ENCODE measurements around the gene FAM98B. TPM values are rescaled to one million over a fixed set of nuclear protein-coding genes. Genes with fewer than 3 reads are reported as not detected.

The FAM98B gene
- total RNA-seq, 2 experiments from 2014 or later = 54.2 to 81.9 TPM

- DNase-seq (no peak), ATAC-seq (no peak)
- intact Hi-C loops (cut with DNase I, micrococcal nuclease) = loop anchor here in 1 of 2 experiments (5.0 kb wide), 1 partner anchor 33 kb away; no protein-coding TSS in a partner anchor
- Mint-ChIP-seq H3K36me3 (ENCODE audit: low read depth) (peaks cover 61% of the 10 kb centered on the region), H3K4me1 (peaks cover 81% of the 10 kb centered on the region), H3K27ac (peak overlapping the region; percentile 75), H3K27me3 (no peaks in the 10 kb centered on the region), H3K4me3 (no peak overlapping the region), H3K9me3 (ENCODE audit: low read depth) (no peaks in the 10 kb centered on the region)
- POLR2A ChIA-PET = no interaction called here
- CTCF ChIA-PET = interaction anchor here (0.6 to 1.6 kb wide), 9 partner anchors 11 to 183 kb away, joined by 3 to 7 read pairs (median 4); no protein-coding TSS in a partner anchor
Observed at GRCh38 chr15:38524156-38524555, 70.2 kb downstream of the FAM98B start.

DNA sequence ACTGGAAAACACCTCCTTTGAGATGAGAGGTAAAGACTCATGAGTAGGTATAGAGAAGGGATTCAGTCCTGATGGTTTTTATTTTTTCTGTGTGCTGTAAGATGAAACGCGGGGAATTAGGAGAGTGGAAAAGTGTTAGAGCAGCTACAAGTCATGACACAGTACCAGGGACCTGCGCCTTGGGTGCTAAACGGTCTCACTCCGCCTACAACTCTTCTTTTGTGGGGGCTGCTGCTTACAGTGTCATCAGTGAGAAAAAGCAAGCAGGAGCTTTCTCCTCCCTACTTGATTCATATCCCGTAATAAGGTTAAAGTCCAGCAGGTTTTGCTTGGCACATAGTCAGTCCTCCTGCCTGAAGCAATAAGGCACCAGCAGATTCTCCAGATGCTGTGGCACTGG, 71.6 kb downstream of the FAM98B start:
- ChIA-PET POLR2A (no interaction called here), CTCF (interaction anchor here (1.4 to 1.6 kb wide), 2 partner anchors 85 to 165 kb away, joined by 3 to 7 read pairs; no protein-coding TSS in a partner anchor)
- no peak overlapping the region for H3K4me3 Mint-ChIP-seq
- intact Hi-C loops (cut with DNase I, micrococcal nuclease) = no loop called here
- DNase-seq (no peak), ATAC-seq (no peak)
- peaks cover 83% of the 10 kb centered on the region for H3K4me1 Mint-ChIP-seq
- H3K27ac Mint-ChIP-seq = peak overlapping the region; percentile 64
- no peaks in the 10 kb centered on the region for H3K27me3 Mint-ChIP-seq
- H3K9me3 Mint-ChIP-seq (ENCODE audit: low read depth) = no peaks in the 10 kb centered on the region
- peaks cover 63% of the 10 kb centered on the region for H3K36me3 Mint-ChIP-seq (ENCODE audit: low read depth)

DNA sequence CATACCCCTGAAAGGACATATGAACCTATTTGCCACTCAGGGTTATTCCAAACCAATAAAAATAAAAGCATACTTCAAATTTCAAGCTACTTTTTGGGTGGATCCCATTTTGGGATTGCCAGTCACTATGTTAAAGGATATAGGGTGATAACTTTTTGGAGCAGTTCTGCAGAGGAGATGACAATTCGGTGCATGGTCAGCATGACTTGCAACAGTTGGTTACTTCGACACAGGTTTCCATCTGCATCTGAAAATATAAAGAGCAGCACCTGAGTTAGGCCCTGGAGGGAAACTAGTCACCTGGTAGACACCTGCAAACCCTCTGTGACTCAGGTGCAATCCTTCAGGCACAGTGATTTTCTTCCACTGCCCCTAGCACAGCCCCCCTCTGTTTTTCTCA, 72.2 kb downstream of the FAM98B start:
- no peak overlapping the region for H3K4me3 Mint-ChIP-seq
- ATAC-seq (no peak), DNase-seq (no peak)
- intact Hi-C loops (cut with DNase I, micrococcal nuclease) = no loop called here
- H3K4me1 Mint-ChIP-seq = peaks cover 89% of the 10 kb centered on the region
- peaks cover 69% of the 10 kb centered on the region for H3K36me3 Mint-ChIP-seq (ENCODE audit: low read depth)
- H3K9me3 Mint-ChIP-seq (ENCODE audit: low read depth) = no peaks in the 10 kb centered on the region
- CTCF ChIA-PET = no interaction called here
- POLR2A ChIA-PET = no interaction called here
- no peaks in the 10 kb centered on the region for H3K27me3 Mint-ChIP-seq
- peak overlapping the region; percentile 53 for H3K27ac Mint-ChIP-seq

- CTCF ChIA-PET = interaction anchor here (0.6 to 2.8 kb wide), 6 partner anchors 10 to 1713 kb away, joined by 3 to 8 read pairs (median 4); no protein-coding TSS in a partner anchor
- intact Hi-C loops (cut with DNase I, micrococcal nuclease) = no loop called here
- ATAC-seq = no peak
- POLR2A ChIA-PET = no interaction called here
- Mint-ChIP-seq H3K27me3 (no peaks in the 10 kb centered on the region), H3K4me3 (no peak overlapping the region), H3K9me3 (ENCODE audit: low read depth) (no peaks in the 10 kb centered on the region), H3K36me3 (ENCODE audit: low read depth) (peaks cover 79% of the 10 kb centered on the region), H3K4me1 (peaks cover 93% of the 10 kb centered on the region), H3K27ac (peak overlapping the region; percentile 65)
- DNase-seq = no peak
Observed at GRCh38 chr15:38528294-38528693, 74.4 kb downstream of the FAM98B start.

GRCh38 chr15:38530113-38530512, 76.2 kb downstream of the FAM98B start:
- H3K9me3 Mint-ChIP-seq (ENCODE audit: low read depth) = no peaks in the 10 kb centered on the region
- no peaks in the 10 kb centered on the region for H3K27me3 Mint-ChIP-seq
- no peak overlapping the region for H3K4me3 Mint-ChIP-seq
- intact Hi-C loops (cut with DNase I, micrococcal nuclease) = loop anchor here (1.0 to 2.0 kb wide), 2 partner anchors 8 to 27 kb away; no protein-coding TSS in a partner anchor
- H3K4me1 Mint-ChIP-seq = peaks cover 98% of the 10 kb centered on the region
- peaks cover 83% of the 10 kb centered on the region for H3K36me3 Mint-ChIP-seq (ENCODE audit: low read depth)
- ChIA-PET POLR2A (interaction anchor here (0.7 to 1.4 kb wide), 2 partner anchors 34 to 81 kb away, joined by 3 to 4 read pairs; partner anchors contain the start of gene RASGRP1), CTCF (interaction anchor here (0.5 to 6.8 kb wide), 7 partner anchors 9 to 1327 kb away, joined by 3 to 40 read pairs (median 4); no protein-coding TSS in a partner anchor)
- ATAC-seq (peak; percentile 96), DNase-seq (peak; percentile 69)
- H3K27ac Mint-ChIP-seq = peak overlapping the region; percentile 82

DNA sequence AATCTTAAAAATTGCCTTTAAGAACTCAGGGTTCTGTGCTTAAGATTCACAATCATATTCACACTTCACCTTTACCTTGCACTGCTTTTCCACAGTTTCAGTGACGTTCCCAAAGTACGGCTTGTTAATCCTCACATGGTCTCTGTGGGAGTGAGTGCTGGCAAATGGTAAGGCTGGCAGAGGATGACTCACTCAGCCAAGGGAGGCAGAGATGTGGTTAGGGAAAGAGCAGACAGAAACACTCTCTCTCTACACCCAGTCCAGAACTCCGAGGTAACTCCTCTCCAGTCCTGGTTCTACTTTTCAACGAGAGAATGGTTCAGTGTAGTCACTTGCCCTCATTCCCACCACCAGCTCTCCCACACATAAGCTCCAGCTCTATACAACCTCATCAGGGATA, 77.6 kb downstream of the FAM98B start:
- Mint-ChIP-seq H3K9me3 (ENCODE audit: low read depth) (peaks cover 2% of the 10 kb centered on the region), H3K27me3 (no peaks in the 10 kb centered on the region), H3K4me1 (peaks cover 98% of the 10 kb centered on the region), H3K36me3 (ENCODE audit: low read depth) (peaks cover 86% of the 10 kb centered on the region), H3K4me3 (no peak overlapping the region), H3K27ac (peak overlapping the region; percentile 82)
- POLR2A ChIA-PET = interaction anchor here (1.4 kb wide), 1 partner anchor 33 kb away, joined by 3 read pairs; the partner anchor contains the start of gene RASGRP1
- ATAC-seq = no peak
- CTCF ChIA-PET = interaction anchor here (0.8 to 6.8 kb wide), 8 partner anchors 10 to 168 kb away, joined by 3 to 40 read pairs (median 4); no protein-coding TSS in a partner anchor
- DNase-seq = no peak
- intact Hi-C loops (cut with DNase I, micrococcal nuclease) = loop anchor here in 1 of 2 experiments (2.0 kb wide), 1 partner anchor 25 kb away; no protein-coding TSS in a partner anchor

DNA sequence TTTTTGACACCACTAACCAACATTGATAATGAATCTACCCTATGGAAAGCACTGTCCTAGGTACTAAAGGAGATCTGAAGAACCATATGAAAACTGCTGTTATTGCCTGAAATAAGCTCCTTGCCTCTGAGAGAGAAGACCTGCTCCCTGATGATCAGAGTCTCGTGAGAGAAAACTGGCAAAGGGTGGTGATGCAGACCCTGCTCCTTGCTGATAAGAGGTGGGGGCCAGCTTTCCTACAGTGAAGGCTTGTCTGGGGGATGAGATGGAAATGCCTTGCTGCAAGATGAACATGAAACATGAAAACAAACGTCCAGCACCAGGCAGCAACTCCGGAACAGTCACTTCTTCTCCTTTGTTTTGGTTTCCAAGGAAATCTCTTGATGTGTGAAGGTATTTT, 78.8 kb downstream of the FAM98B start:
- ATAC-seq (no peak), DNase-seq (no peak)
- intact Hi-C loops (cut with DNase I, micrococcal nuclease) = no loop called here
- no peak overlapping the region for H3K4me3 Mint-ChIP-seq
- peaks cover 2% of the 10 kb centered on the region for H3K9me3 Mint-ChIP-seq (ENCODE audit: low read depth)
- POLR2A ChIA-PET = interaction anchor here (0.9 kb wide), 1 partner anchor 77 kb away, joined by 3 read pairs; no protein-coding TSS in a partner anchor
- H3K36me3 Mint-ChIP-seq (ENCODE audit: low read depth) = peaks cover 85% of the 10 kb centered on the region
- CTCF ChIA-PET = interaction anchor here (0.6 to 6.8 kb wide), 7 partner anchors 9 to 157 kb away, joined by 3 to 40 read pairs (median 4); no protein-coding TSS in a partner anchor
- peaks cover 97% of the 10 kb centered on the region for H3K4me1 Mint-ChIP-seq
- H3K27me3 Mint-ChIP-seq = no peaks in the 10 kb centered on the region
- peak overlapping the region; percentile 66 for H3K27ac Mint-ChIP-seq

DNA sequence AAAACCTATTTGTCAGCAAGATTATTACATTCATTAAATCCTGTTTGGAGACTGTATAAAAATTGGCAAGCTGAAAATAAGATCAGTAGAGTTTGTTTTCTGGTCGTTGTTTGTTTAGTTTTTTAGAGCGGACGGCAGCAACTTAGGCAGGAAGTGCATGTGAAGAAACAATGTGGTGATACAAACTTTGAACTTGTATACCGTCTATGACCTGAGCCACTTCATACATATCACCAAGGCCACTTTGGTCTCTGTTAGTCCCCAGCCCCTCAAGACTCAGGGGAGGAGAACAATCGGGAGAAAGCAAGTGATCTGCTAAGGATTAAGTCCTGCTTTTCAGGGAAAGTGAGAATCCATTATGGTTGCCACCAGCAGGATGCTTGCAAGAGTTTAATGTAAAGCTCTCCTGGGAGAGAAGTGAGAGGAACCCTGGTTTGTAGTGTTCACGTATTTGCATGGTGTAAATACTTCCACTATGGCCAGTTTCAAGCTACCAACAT, 79.5 kb downstream of the FAM98B start:
- Mint-ChIP-seq H3K27me3 (no peaks in the 10 kb centered on the region), H3K9me3 (ENCODE audit: low read depth) (peaks cover 2% of the 10 kb centered on the region), H3K4me1 (peaks cover 98% of the 10 kb centered on the region), H3K27ac (peak overlapping the region; percentile 26), H3K36me3 (ENCODE audit: low read depth) (peaks cover 85% of the 10 kb centered on the region), H3K4me3 (no peak overlapping the region)
- DNase-seq = no peak
- ATAC-seq = no peak
- ChIA-PET CTCF (interaction anchor here (0.6 to 6.8 kb wide), 8 partner anchors 15 to 156 kb away, joined by 3 to 40 read pairs (median 4); partner anchors contain the start of gene RASGRP1), POLR2A (interaction anchor here (0.9 to 1.0 kb wide), 2 partner anchors 12 to 78 kb away, joined by 3 read pairs; no protein-coding TSS in a partner anchor)
- intact Hi-C loops (cut with DNase I, micrococcal nuclease) = no loop called here

- Mint-ChIP-seq H3K4me3 (no peak overlapping the region), H3K36me3 (ENCODE audit: low read depth) (peaks cover 83% of the 10 kb centered on the region), H3K4me1 (peaks cover 98% of the 10 kb centered on the region), H3K27me3 (no peaks in the 10 kb centered on the region), H3K9me3 (ENCODE audit: low read depth) (peaks cover 2% of the 10 kb centered on the region), H3K27ac (peak overlapping the region; percentile 26)
- POLR2A ChIA-PET = interaction anchor here (1.0 kb wide), 1 partner anchor 12 kb away, joined by 3 read pairs; no protein-coding TSS in a partner anchor
- CTCF ChIA-PET = interaction anchor here (0.7 to 6.8 kb wide), 10 partner anchors 16 to 156 kb away, joined by 3 to 40 read pairs (median 4); partner anchors contain the start of gene RASGRP1
- no peak for ATAC-seq
- intact Hi-C loops (cut with DNase I, micrococcal nuclease) = no loop called here
- DNase-seq = no peak
Observed at GRCh38 chr15:38533926-38534325, 80.0 kb downstream of the FAM98B start.

DNA sequence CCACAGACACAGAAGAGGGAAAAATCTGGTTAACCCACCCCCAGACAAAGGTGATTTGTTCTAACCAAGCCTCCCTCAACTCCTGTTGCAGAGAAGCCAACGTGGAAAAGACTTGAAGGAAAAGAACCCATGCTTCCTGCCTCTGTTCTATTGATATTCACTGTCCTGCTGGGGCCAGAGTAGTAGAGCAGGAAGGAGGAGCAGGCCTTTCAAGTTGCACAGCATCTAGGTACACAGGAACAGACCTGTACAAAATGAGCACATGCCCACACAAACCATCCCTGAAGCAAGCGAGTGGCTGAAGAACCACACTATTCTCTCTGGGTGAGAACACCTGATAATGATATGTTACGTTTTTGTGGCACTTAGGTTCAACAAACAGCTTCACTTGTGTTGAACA, 80.8 kb downstream of the FAM98B start:
- no peak overlapping the region for H3K4me3 Mint-ChIP-seq
- peaks cover 2% of the 10 kb centered on the region for H3K9me3 Mint-ChIP-seq (ENCODE audit: low read depth)
- H3K27me3 Mint-ChIP-seq = no peaks in the 10 kb centered on the region
- peaks cover 82% of the 10 kb centered on the region for H3K36me3 Mint-ChIP-seq (ENCODE audit: low read depth)
- ChIA-PET CTCF (interaction anchor here (0.7 to 6.8 kb wide), 9 partner anchors 14 to 165 kb away, joined by 3 to 40 read pairs (median 5); partner anchors contain the start of gene RASGRP1), POLR2A (interaction anchor here (0.5 kb wide), 1 partner anchor 77 kb away, joined by 3 read pairs; no protein-coding TSS in a partner anchor)
- intact Hi-C loops (cut with DNase I, micrococcal nuclease) = no loop called here
- peak overlapping the region; percentile 26 for H3K27ac Mint-ChIP-seq
- no peak for ATAC-seq
- H3K4me1 Mint-ChIP-seq = peaks cover 98% of the 10 kb centered on the region
- DNase-seq = no peak

GRCh38 chr15:38535491-38536200, 81.7 kb downstream of the FAM98B start:
- Mint-ChIP-seq H3K27ac (peak overlapping the region; percentile 26), H3K4me1 (peaks cover 98% of the 10 kb centered on the region), H3K36me3 (ENCODE audit: low read depth) (peaks cover 81% of the 10 kb centered on the region), H3K4me3 (no peak overlapping the region), H3K9me3 (ENCODE audit: low read depth) (peaks cover 2% of the 10 kb centered on the region), H3K27me3 (no peaks in the 10 kb centered on the region)
- DNase-seq (no peak), ATAC-seq (no peak)
- intact Hi-C loops (cut with DNase I, micrococcal nuclease) = no loop called here
- ChIA-PET POLR2A (interaction anchor here (1.3 kb wide), 1 partner anchor 25 kb away, joined by 4 read pairs; no protein-coding TSS in a partner anchor), CTCF (interaction anchor here (0.7 to 6.8 kb wide), 7 partner anchors 11 to 164 kb away, joined by 3 to 40 read pairs (median 5); no protein-coding TSS in a partner anchor)
